Stromal cell of bone marrow (primary cell): Measurements from ENCODE around the gene CAB39.

Experiments used
- DNase-seq: peaks from one replicate; pipeline ENCODE4 v3.0.0-alpha.2; 2012; ENCODE audit warnings: low read depth

CAB39 gene

DNA sequence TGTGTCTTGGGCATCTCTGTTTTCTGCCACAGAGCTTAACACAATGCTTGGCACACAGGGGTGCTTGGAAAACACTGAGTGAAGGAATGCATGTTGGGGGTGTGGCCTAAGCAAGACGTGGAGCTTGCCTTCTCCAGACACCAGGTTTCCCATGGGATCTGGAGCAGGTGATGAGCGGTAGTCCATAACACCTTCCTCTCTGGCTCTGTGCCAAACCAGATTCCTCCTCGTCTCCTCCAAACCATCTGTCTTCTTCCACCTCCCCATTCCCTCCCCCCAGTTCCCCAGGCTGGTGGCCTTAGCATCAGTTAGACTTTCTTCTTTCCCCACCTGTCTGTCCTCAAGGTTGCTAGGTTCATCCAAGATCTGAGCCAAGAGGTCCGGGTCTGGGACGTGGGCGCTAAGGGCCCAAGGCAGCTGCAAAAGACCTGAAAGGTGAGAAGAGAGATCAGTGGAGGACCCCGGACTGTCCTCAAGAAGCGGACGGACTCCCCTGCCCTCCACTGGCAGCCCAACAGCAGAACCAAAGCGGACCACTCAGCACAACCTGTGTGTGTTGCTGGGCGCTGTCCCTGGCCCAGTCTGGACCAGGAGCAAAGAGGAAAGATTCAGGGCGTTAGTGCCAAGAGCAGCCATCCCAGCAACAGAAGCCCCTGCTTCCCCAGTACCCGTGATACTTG is 150.9 kb downstream of the CAB39 start:
- DNase-seq: no peak

DNA sequence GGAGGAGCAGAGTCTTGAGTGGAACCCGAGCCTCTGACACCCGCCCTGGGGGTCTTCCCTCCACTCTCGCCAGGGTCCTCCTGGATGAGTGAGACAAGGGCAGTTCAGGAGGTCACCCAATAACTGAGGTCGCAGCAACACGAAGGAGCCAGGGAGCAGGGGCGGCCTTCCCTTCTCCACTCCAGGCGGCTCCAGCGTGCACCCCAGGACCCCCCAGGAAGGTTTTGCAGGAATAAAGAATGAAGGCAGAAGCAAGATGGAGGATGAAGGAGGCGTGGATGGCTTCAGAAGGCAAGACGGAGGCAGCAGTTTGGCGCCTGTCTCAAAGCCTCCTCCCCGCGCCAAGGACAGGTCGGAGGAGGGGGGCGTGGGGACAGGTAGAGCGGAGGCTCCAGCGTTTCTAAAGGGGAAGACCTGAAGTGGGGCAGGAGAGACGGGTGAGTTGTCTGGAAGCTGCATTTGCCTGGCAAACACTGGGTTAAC is 151.5 kb downstream of the CAB39 start:
- no peak for DNase-seq

- no peak for DNase-seq
These were observed 152.1 kb downstream of the CAB39 start, which contains the start of gene ITM2C for GRCh38 chr2:230864605-230865306. TSS of gene ITM2C (plus strand) at chr2:230864942. CDS start at chr2:230865026, 84 bp downstream.

GRCh38 chr2:230865307-230865765 is 152.7 kb downstream of the CAB39 start:
- DNase-seq: no peak

DNA sequence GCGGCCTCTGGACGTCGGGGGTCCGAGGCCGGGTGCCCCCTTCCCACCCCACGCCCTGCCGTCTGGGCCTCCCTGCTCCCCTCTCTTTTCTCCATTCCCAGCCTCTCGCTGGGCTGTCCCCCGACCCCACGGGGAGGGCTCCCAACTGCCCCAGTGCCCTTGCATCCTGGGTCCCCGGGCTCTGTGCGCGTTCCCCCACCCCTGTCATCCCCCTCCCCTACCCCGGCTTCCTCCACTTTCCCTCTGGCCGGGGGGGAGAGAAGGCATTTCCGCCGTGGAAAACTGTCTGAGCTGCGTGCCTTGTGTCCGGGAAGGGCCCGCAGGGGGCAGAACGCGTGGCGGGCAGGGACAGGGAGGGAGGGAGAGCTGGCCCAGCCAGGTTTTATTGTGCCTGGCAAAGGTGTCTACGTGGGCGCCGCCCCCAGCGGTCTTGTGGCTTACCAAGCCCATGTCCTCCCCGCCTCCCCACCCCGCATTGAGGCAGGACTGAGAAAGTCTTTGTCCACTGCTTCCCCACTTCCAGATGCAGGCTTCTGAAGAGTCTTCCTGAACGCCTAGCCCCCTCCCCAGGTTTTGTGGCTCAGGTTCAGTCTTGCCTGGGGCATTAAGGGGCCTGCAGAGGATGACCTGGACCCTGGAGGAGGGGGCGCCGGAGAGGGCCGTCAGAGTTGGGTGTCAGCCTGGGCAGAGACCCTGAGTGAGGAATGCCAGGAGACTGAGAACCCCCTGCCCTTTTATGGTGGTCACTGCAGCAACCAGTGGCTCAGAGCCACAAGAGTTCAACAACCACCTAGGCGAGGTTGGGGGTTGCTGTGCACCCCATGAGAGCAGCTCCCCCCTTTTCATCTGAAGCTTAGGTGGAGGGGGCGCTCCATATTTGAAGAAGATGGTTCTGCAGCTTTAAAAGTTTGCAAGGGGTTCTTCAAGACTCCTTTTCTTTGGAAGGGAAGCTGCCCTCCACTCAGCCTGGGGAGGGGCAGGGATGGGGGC is 153.4 kb downstream of the CAB39 start:
- no peak for DNase-seq

GRCh38 chr2:230866756-230867523 is 154.3 kb downstream of the CAB39 start:
- no peak for DNase-seq

GRCh38 chr2:230868161-230868946 is 155.7 kb downstream of the CAB39 start:
- no peak for DNase-seq

DNA sequence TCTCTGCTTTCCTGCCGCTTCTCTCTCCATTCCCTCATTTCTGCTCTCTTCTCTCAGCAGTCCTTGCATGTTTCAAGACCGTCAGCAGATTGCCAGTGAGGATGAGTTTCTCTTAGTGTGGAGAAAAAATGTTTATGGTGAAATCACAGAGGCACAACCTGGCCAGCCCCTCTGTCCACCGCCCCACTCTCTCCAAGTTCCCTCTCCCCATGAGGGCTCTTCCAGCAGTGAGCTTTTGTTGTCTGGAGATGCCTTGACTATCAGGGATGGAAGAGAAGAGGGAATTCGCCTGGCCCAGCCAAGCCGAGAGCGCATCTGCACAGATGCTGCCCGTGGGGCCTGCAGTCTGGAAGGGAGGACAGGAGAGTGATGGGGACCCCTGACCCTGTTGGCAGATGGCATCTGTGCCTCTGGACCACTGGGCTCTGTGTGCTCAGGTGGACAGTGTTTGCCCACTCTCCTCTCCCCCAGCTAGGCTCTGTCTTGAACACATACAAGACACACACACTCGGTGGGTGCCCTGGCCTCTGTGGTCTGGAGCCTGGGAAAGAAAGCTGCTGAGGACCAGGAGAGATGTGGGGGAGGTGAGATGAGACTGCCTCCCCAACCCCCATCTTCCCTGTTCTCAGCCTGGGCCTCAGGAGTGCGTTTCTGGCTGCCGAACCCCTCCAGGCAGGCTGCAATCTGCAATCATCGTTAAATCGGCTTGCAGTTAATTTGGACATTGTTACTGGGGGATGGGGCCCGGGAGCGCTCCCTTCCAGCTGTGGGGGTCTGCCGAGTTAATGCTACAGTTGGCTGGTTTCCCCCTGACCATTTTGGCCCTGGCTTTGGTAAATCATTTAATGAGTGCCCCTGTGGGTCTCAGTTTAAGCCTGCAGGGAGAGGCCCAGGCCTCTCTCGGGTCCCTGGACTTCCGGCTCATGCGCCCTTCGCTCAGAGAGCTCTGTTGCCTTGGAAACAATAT is 156.6 kb downstream of the CAB39 start:
- DNase-seq: no peak

GRCh38 chr2:230869914-230870543 is 157.4 kb downstream of the CAB39 start:
- DNase-seq: no peak
